Upper lobe of left lung (tissue), 4 donors: ENCODE measurements around the gene ILDR2.

Experiments
- CTCF ChIP-seq, 6 experiments: fragments of 450-650 bp in 4 of 6; fragments of 200-600 bp in 2 of 6; sonication (generic) in 2 of 6; IDR thresholded peaks; one replicate each; pipeline ENCODE4 v1.5.1; 2016 to 2019; ENCODE audit warnings: antibody characterized with exemption in 6 of 6
- EP300 ChIP-seq, 4 donors: sonication (generic); formaldehyde crosslinking; IDR thresholded peaks; one replicate each; pipeline ENCODE4 v1.5.1; 2017; ENCODE audit warnings: antibody characterized with exemption in 4 of 4, control low read depth in 2 of 4
- POLR2AphosphoS5 ChIP-seq, 2 donors: sonication (generic); formaldehyde crosslinking; IDR thresholded peaks; one replicate each; pipeline ENCODE4 v1.5.1; 2017; ENCODE audit warnings: antibody characterized with exemption in 2 of 2

- no peak for TF ChIP-seq CTCF (IDR thresholded peaks at IDR 0.05)
- no peak for TF ChIP-seq EP300 (IDR thresholded peaks at IDR 0.05)
- no peak for TF ChIP-seq POLR2AphosphoS5 (IDR thresholded peaks at IDR 0.05)
Measured at GRCh38 chr1:166907763-166908162, 67.6 kb downstream of the ILDR2 start.
